H1 (cell line): ENCODE results near the gene TXNDC16. TPM values are rescaled to one million over a fixed set of nuclear protein-coding genes. Genes with fewer than 3 reads are reported as not detected.

Experiments
- ASH2L ChIP-seq: fragments of 200-600, 300-600 bp; sonication (generic); IDR thresholded peaks from one replicate; pipeline ENCODE4 v1.7.1; 2017; ENCODE audit warnings: low read length
- CTBP2 ChIP-seq: IDR thresholded peaks from 2 replicates; pipeline ENCODE4 v1.7.0; 2011; ENCODE audit warnings: borderline replicate concordance, mild to moderate bottlenecking, moderate library complexity, mixed read lengths, low read length; ENCODE audit not compliant: insufficient read depth, insufficient read length
- CTCF ChIP-seq, 3 experiments: IDR thresholded peaks; 1 replicate in 2 of 3; 2 replicates in 1 of 3; pipeline versions ENCODE4 v1.5.1 to v1.6.1; 2011; ENCODE audit warnings: low read length in 3 of 3, mild to moderate bottlenecking in 3 of 3, inconsistent platforms in 2 of 3, low read depth in 1 of 3, moderate library complexity in 1 of 3; ENCODE audit not compliant: insufficient read depth in 1 of 3; ENCODE audit errors: control extremely low read depth in 1 of 3
- RXRA ChIP-seq: IDR thresholded peaks from 2 replicates; pipeline ENCODE4 v1.6.1; 2011; ENCODE audit warnings: low read depth, mild to moderate bottlenecking, low read length, moderate library complexity; ENCODE audit not compliant: insufficient read depth
- polyA plus RNA-seq, 7 experiments: library from polyadenylated mRNA; depleted of rRNA in 3 of 7; stranded (reverse) in 5 of 7; unstranded in 2 of 7; fragments of >200 nt in 5 of 7; fragments of 200-250 nt in 2 of 7; gene quantifications; 1 replicate in 5 of 7; 2 replicates in 1 of 7; 4 replicates in 1 of 7; pipeline versions ENCODE4 v1.2.1 to v1.2.3, GENCODE V29; 2011 to 2013; ENCODE audit warnings: missing spikeins in 2 of 7, mixed read lengths in 2 of 7
- total RNA-seq: library from RNA; stranded (reverse); fragmentation: NEBNext Ultra II Directional; extraction: Animal tissue kit (Norgen Biotek cat#: 25700); gene quantifications from 2 replicates; pipeline ENCODE4 v1.2.1, GENCODE V29; 2021

Gene TXNDC16
- total and polyA plus RNA-seq, 2 of the 8 experiments (the other 6 are each of a cell fraction or from before 2014, with no cell fraction given): 6.7 to 14.3 TPM

- TF ChIP-seq CTCF (IDR thresholded peaks at IDR 0.05; ENCODE audit: control extremely low read depth in 1 of 3, insufficient read depth in 1 of 3, low read depth in 1 of 3, low read length in 3 of 3): no peak
- no peak for TF ChIP-seq CTBP2
- no peak for TF ChIP-seq RXRA
- TF ChIP-seq ASH2L: no peak
Observed at GRCh38 chr14:52395728-52396127, 156.6 kb downstream of the TXNDC16 start (continued).
